Activated CD8-positive, alpha-beta T cell treated with anti-CD3 and anti-CD28 coated beads, Interleukin-2, amount 10 ng/mL, durations not matched to agents 7 days and 5 days (primary cell): ENCODE measurements around the gene FBXW4. TPM values are rescaled to one million over a fixed set of nuclear protein-coding genes. Genes with fewer than 3 reads are reported as not detected.

Source experiments
- ATAC-seq: fragments of 150-1000 bp; cut with Tn5 transposase; one replicate; pipeline ENCODE4 v1.10.0; 2021; ENCODE audit warnings: moderate library complexity
- CTCF ChIA-PET: fragments of 350-600 bp; sonication (Branson Sonifier 250); formaldehyde crosslinking; loops from one replicate; lab custom pipeline; 2021; ENCODE audit warnings: antibody characterized with exemption; lab: Charles Lee
- POLR2A ChIA-PET: fragments of 350-600 bp; sonication (Branson Sonifier 250); formaldehyde crosslinking; loops from one replicate; lab custom pipeline; 2021; ENCODE audit warnings: antibody characterized with exemption; lab: Charles Lee
- DNase-seq: peaks from one replicate; pipeline ENCODE4 v3.0.0-alpha.2; 2020
- H3K27ac Mint-ChIP-seq: one replicate; pipeline ENCODE4 v1.8.0; 2021; ENCODE audit warnings: mild to moderate bottlenecking, mixed read lengths
- H3K27me3 Mint-ChIP-seq: one replicate; pipeline ENCODE4 v1.8.0; 2021; ENCODE audit warnings: low read depth, mixed read lengths
- H3K36me3 Mint-ChIP-seq: one replicate; pipeline ENCODE4 v1.8.0; 2021; ENCODE audit warnings: low read depth, mixed read lengths
- H3K4me1 Mint-ChIP-seq: one replicate; pipeline ENCODE4 v1.8.0; 2021; ENCODE audit warnings: low read depth, mixed read lengths
- H3K4me3 Mint-ChIP-seq: one replicate; pipeline ENCODE4 v1.8.0; 2021; ENCODE audit warnings: mild to moderate bottlenecking, mixed read lengths
- H3K9me3 Mint-ChIP-seq: one replicate; pipeline ENCODE4 v1.8.0; 2022; ENCODE audit warnings: mixed read lengths; ENCODE audit not compliant: insufficient read depth
- microRNA-seq: library from miRNA; unstranded; fragments of <30 nt; microRNA quantifications from one replicate; pipeline ENCODE4 v1.2.0, GENCODE V29; 2022
- total RNA-seq, 2 experiments: library from RNA; stranded (reverse); gene quantifications; one replicate each; pipeline ENCODE4 v1.2.3, GENCODE V29; 2021

The FBXW4 gene
- total RNA-seq, 2 experiments from 2014 or later = 36.7 to 39.3 TPM

GRCh38 chr10:101562231-101562630 is 132.7 kb downstream of the FBXW4 start:
- Mint-ChIP-seq H3K36me3 (no peaks in the 10 kb centered on the region), H3K27me3 (peaks cover 23% of the 10 kb centered on the region), H3K27ac (no peak overlapping the region), H3K4me1 (peaks cover 26% of the 10 kb centered on the region), H3K4me3 (no peak overlapping the region), H3K9me3 (no peaks in the 10 kb centered on the region)
- DNase-seq (no peak), ATAC-seq (no peak)
- CTCF ChIA-PET = interaction anchor here (1.0 to 1.1 kb wide), 2 partner anchors 29 to 270 kb away, joined by 3 read pairs; no protein-coding TSS in a partner anchor
- POLR2A ChIA-PET = no interaction called here

- Mint-ChIP-seq H3K9me3 (no peaks in the 10 kb centered on the region), H3K4me3 (no peak overlapping the region), H3K4me1 (peaks cover 22% of the 10 kb centered on the region), H3K27me3 (peaks cover 17% of the 10 kb centered on the region), H3K27ac (peak overlapping the region; percentile 39), H3K36me3 (no peaks in the 10 kb centered on the region)
- DNase-seq = no peak
- no peak for ATAC-seq
- POLR2A ChIA-PET = no interaction called here
- CTCF ChIA-PET = interaction anchor here (1.0 to 1.1 kb wide), 3 partner anchors 24 to 269 kb away, joined by 3 read pairs; no protein-coding TSS in a partner anchor
These were observed 133.7 kb downstream of the FBXW4 start for GRCh38 chr10:101561068-101561915.

Small RNAs within 50 kb of the gene (microRNA-seq; reads per million reads assigned to microRNA genes)
- gene MIR3158-1 (not detected), gene MIR3158-2 (not detected)

Other genes with a start within 250 kb of the FBXW4 start
- gene POLL, start 106.9 kb downstream of the FBXW4 start, total RNA-seq = 10 to 100 TPM; 25.3 to 28.5 TPM
- gene DPCD, start 106.8 kb downstream of the FBXW4 start, total RNA-seq = 1 to 10 TPM; 5.1 to 6.2 TPM
- not detected for gene FGF8, start 80.9 kb upstream of the FBXW4 start, total RNA-seq
- 10 to 100 TPM; 49.7 to 58.3 TPM for gene NPM3, start 88.3 kb upstream of the FBXW4 start, total RNA-seq
- 100 to 1,000 TPM; 122 to 129 TPM for gene OGA, start 123.3 kb upstream of the FBXW4 start, total RNA-seq
- gene KCNIP2, start 148.6 kb upstream of the FBXW4 start, total RNA-seq = 1 to 10 TPM; 1.9 to 2.7 TPM